H1 (cell line): ENCODE measurements around the gene NPY1R. TPM values are rescaled to one million over a fixed set of nuclear protein-coding genes. Genes with fewer than 3 reads are reported as not detected.

Experiments
- CTCF ChIA-PET: fragments of 300-600 bp; sonication (Branson Sonifier 250); formaldehyde crosslinking; loops from one replicate; lab custom pipeline; 2021; ENCODE audit not compliant: partially characterized antibody; lab: Charles Lee
- POLR2A ChIA-PET: fragments of 300-600 bp; sonication (Branson Sonifier 250); formaldehyde crosslinking; loops from one replicate; lab custom pipeline; 2021; ENCODE audit warnings: inconsistent platforms; ENCODE audit not compliant: partially characterized antibody; lab: Charles Lee
- DNase-seq, 2 experiments: peaks; one replicate each; pipeline versions ENCODE4 v3.0.0 to v3.0.0-alpha.2; 2010 to 2022; ENCODE audit warnings: low spot score in 2 of 2, low read depth in 1 of 2, mixed read lengths in 1 of 2
- FAIRE-seq: peaks from 2 replicates; lab custom pipeline; 2011; peaks lifted over from hg19 to GRCh38; lab: Jason Lieb, UNC
- H2AFZ ChIP-seq: 2 replicates; pipeline ENCODE4 v1.8.1; 2012; ENCODE audit warnings: low read length, inconsistent platforms
- H2AK5ac ChIP-seq: 2 replicates; pipeline ENCODE4 v1.6.1; 2013; ENCODE audit warnings: low read depth, low read length
- H2BK120ac ChIP-seq: replicated peaks from 2 replicates; pipeline ENCODE3; 2013; ENCODE audit warnings: low read depth, low read length, inconsistent platforms
- H2BK12ac ChIP-seq: 2 replicates; pipeline ENCODE4 v1.6.1; 2013; ENCODE audit warnings: low read depth, low read length
- H2BK15ac ChIP-seq: 2 replicates; pipeline ENCODE4 v1.6.1; 2013; ENCODE audit warnings: low read length
- H2BK20ac ChIP-seq: 2 replicates; pipeline ENCODE4 v1.6.1; 2013; ENCODE audit warnings: low read length
- H2BK5ac ChIP-seq: 2 replicates; pipeline ENCODE4 v1.6.1; 2013; ENCODE audit warnings: low read depth, low read length
- H3K14ac ChIP-seq: 2 replicates; pipeline ENCODE4 v1.6.1; 2013; ENCODE audit warnings: inconsistent platforms; ENCODE audit not compliant: insufficient read length
- H3K18ac ChIP-seq: 2 replicates; pipeline ENCODE4 v1.6.1; 2013; ENCODE audit warnings: low read length; ENCODE audit errors: extremely low read depth
- H3K23ac ChIP-seq: 2 replicates; pipeline ENCODE4 v1.6.1; 2013; ENCODE audit warnings: inconsistent platforms; ENCODE audit not compliant: insufficient read length
- H3K23me2 ChIP-seq: 2 replicates; pipeline ENCODE4 v1.6.1; 2013; ENCODE audit warnings: low read depth, low read length
- H3K27ac ChIP-seq: 2 replicates; pipeline ENCODE4 v1.6.1; 2011; ENCODE audit warnings: low read depth, low read length, inconsistent platforms
- H3K27me3 ChIP-seq, 4 experiments: replicated peaks in 1 of 4; 1 replicate in 1 of 4; 2 replicates in 3 of 4; pipeline versions ENCODE4 v1.6.1 to v1.8.1; 2011 to 2013; ENCODE audit warnings: low read length in 3 of 4, mild to moderate bottlenecking in 3 of 4, inconsistent platforms in 2 of 4, mixed read lengths in 2 of 4, moderate library complexity in 1 of 4; ENCODE audit not compliant: control insufficient read depth in 3 of 4, insufficient read depth in 3 of 4; ENCODE audit errors: extremely low read depth in 1 of 4
- H3K36me3 ChIP-seq, 4 experiments: 2 replicates each; pipeline versions ENCODE4 v1.6.1 to v1.8.1; 2011 to 2013; ENCODE audit warnings: mild to moderate bottlenecking in 4 of 4, low read length in 3 of 4, moderate library complexity in 2 of 4, control low read depth in 1 of 4, inconsistent platforms in 1 of 4; ENCODE audit not compliant: insufficient read depth in 4 of 4, control insufficient read depth in 2 of 4
- H3K4ac ChIP-seq: replicated peaks from 2 replicates; pipeline ENCODE3; 2013; ENCODE audit warnings: low read length, low read depth, mixed read lengths, inconsistent platforms; ENCODE audit not compliant: insufficient read length
- H3K4me1 ChIP-seq, 4 experiments: replicated peaks in 1 of 4; 1 replicate in 1 of 4; 2 replicates in 3 of 4; pipeline versions ENCODE4 v1.6.1 to v1.8.1; 2011 to 2013; ENCODE audit warnings: low read length in 3 of 4, inconsistent platforms in 2 of 4, mixed read lengths in 1 of 4; ENCODE audit not compliant: insufficient read depth in 4 of 4, control insufficient read depth in 3 of 4
- H3K4me2 ChIP-seq, 2 experiments: 2 replicates each; pipeline versions ENCODE4 v1.6.1 to v1.8.1; 2011 to 2013; ENCODE audit warnings: low read depth in 2 of 2, low read length in 2 of 2, control low read depth in 1 of 2, inconsistent platforms in 1 of 2, mild to moderate bottlenecking in 1 of 2; ENCODE audit not compliant: insufficient read depth in 1 of 2
- H3K4me3 ChIP-seq, 4 experiments: fragments of 200-600, 300-600 bp in 1 of 4; sonication (generic), shearing (Covaris generic), sonication (Bioruptor Twin) in 1 of 4; 2 replicates each; pipeline versions ENCODE4 v1.5.1 to v1.8.1; 2011 to 2016; ENCODE audit warnings: low read length in 4 of 4, low read depth in 3 of 4, control low read depth in 2 of 4, inconsistent platforms in 2 of 4, mild to moderate bottlenecking in 2 of 4, mixed read lengths in 1 of 4, moderate library complexity in 1 of 4; ENCODE audit not compliant: insufficient read depth in 2 of 4; ENCODE audit errors: extremely low read depth in 1 of 4
- H3K56ac ChIP-seq: replicated peaks from 2 replicates; pipeline ENCODE3; 2013; ENCODE audit warnings: low read depth, mild to moderate bottlenecking, mixed read lengths, low read length, inconsistent platforms; ENCODE audit not compliant: insufficient read length
- H3K79me1 ChIP-seq: 2 replicates; pipeline ENCODE4 v1.6.1; 2013; ENCODE audit warnings: low read depth, low read length, control low read depth
- H3K79me2 ChIP-seq, 2 experiments: 2 replicates each; pipeline versions ENCODE4 v1.6.1 to v1.8.1; 2012 to 2013; ENCODE audit warnings: low read length in 2 of 2, mild to moderate bottlenecking in 2 of 2, inconsistent platforms in 1 of 2; ENCODE audit not compliant: insufficient read depth in 2 of 2, control insufficient read depth in 1 of 2
- H3K9ac ChIP-seq, 4 experiments: replicated peaks in 1 of 4; 1 replicate in 1 of 4; 2 replicates in 3 of 4; pipeline versions ENCODE4 v1.6.1 to v1.8.1; 2011 to 2013; ENCODE audit warnings: low read depth in 3 of 4, low read length in 3 of 4, control low read depth in 2 of 4, mild to moderate bottlenecking in 2 of 4, moderate library complexity in 2 of 4, inconsistent platforms in 1 of 4; ENCODE audit errors: extremely low read depth in 1 of 4
- H3K9me3 ChIP-seq, 2 experiments: 2 replicates each; pipeline versions ENCODE4 v1.6.1 to v1.8.1; 2012 to 2013; ENCODE audit warnings: mild to moderate bottlenecking in 2 of 2, moderate library complexity in 2 of 2, control low read depth in 1 of 2, inconsistent platforms in 1 of 2, low read depth in 1 of 2, low read length in 1 of 2, mixed read lengths in 1 of 2; ENCODE audit not compliant: insufficient read depth in 2 of 2
- H4K20me1 ChIP-seq, 2 experiments: replicated peaks in 1 of 2; 2 replicates each; pipeline versions ENCODE3 to v1.8.1; 2011 to 2013; ENCODE audit warnings: inconsistent platforms in 2 of 2, low read length in 2 of 2, mild to moderate bottlenecking in 1 of 2; ENCODE audit not compliant: insufficient read depth in 2 of 2, control insufficient read depth in 1 of 2
- H4K5ac ChIP-seq: 2 replicates; pipeline ENCODE4 v1.6.1; 2013; ENCODE audit warnings: low read length, low read depth, mixed read lengths, inconsistent platforms; ENCODE audit not compliant: insufficient read length
- H4K8ac ChIP-seq: 2 replicates; pipeline ENCODE4 v1.8.0; 2013; ENCODE audit warnings: mild to moderate bottlenecking, moderate library complexity, low read length, inconsistent platforms; ENCODE audit not compliant: insufficient read depth; ENCODE audit errors: extremely low read depth
- H4K91ac ChIP-seq: replicated peaks from 2 replicates; pipeline ENCODE3; 2013; ENCODE audit warnings: low read length, mixed read lengths, inconsistent platforms; ENCODE audit not compliant: insufficient read length
- ASH2L ChIP-seq: fragments of 200-600, 300-600 bp; sonication (generic); IDR thresholded peaks from one replicate; pipeline ENCODE4 v1.7.1; 2017; ENCODE audit warnings: low read length
- CBX5 ChIP-seq: fragments of 300-800, 300-1000 bp; sonication (generic); IDR thresholded peaks from 2 replicates; pipeline ENCODE4 v1.7.1; 2016; ENCODE audit warnings: antibody characterized with exemption, low read length, low read depth
- CBX8 ChIP-seq: fragments of 300-800, 300-1000 bp; sonication (generic); IDR thresholded peaks from 2 replicates; pipeline ENCODE4 v1.7.1; 2016; ENCODE audit warnings: low read depth, low read length, borderline replicate concordance
- CEBPB ChIP-seq: IDR thresholded peaks from 2 replicates; pipeline ENCODE4 v1.6.1; 2012; ENCODE audit warnings: low read depth, low read length
- E2F6 ChIP-seq: IDR thresholded peaks from 2 replicates; pipeline ENCODE4 v1.6.1; 2012; ENCODE audit warnings: inconsistent platforms
- EZH2 ChIP-seq: fragments of 200-600 bp; sonication (generic); IDR thresholded peaks from 2 replicates; pipeline ENCODE4 v1.7.1; 2012; ENCODE audit warnings: low read depth, mild to moderate bottlenecking, moderate library complexity, low read length, inconsistent platforms; ENCODE audit not compliant: severe bottlenecking
- NRF1 ChIP-seq: IDR thresholded peaks from 2 replicates; pipeline ENCODE4 v1.6.1; 2011; ENCODE audit warnings: mild to moderate bottlenecking, low read depth, low read length, improper control_type of control experiment
- POLR2A ChIP-seq, 2 experiments: IDR thresholded peaks; 1 replicate in 1 of 2; 2 replicates in 1 of 2; pipeline ENCODE4 v1.6.1; 2011; ENCODE audit warnings: low read depth in 2 of 2, low read length in 2 of 2, mild to moderate bottlenecking in 2 of 2; ENCODE audit errors: control extremely low read depth in 1 of 2
- POLR2AphosphoS5 ChIP-seq: IDR thresholded peaks from 2 replicates; pipeline ENCODE4 v1.6.1; 2011; ENCODE audit warnings: low read depth, low read length
- RNF2 ChIP-seq: fragments of 200-900, 300-1000 bp; sonication (generic); IDR thresholded peaks from 2 replicates; pipeline ENCODE4 v1.7.1; 2016; ENCODE audit warnings: borderline replicate concordance, low read depth, mild to moderate bottlenecking, antibody characterized with exemption, low read length; ENCODE audit not compliant: poor library complexity, severe bottlenecking; ENCODE audit errors: missing control alignments
- SIN3A ChIP-seq, 2 experiments: IDR thresholded peaks in 1 of 2; conservative IDR thresholded peaks in 1 of 2; 2 replicates each; pipeline ENCODE4 v1.6.1; 2011 to 2012; ENCODE audit warnings: low read length in 2 of 2, improper control_type of control experiment in 1 of 2, low read depth in 1 of 2, mild to moderate bottlenecking in 1 of 2
- SP4 ChIP-seq: IDR thresholded peaks from 2 replicates; pipeline ENCODE4 v1.6.1; 2012; ENCODE audit warnings: low read length, inconsistent platforms
- SRF ChIP-seq: IDR thresholded peaks from 2 replicates; pipeline ENCODE4 v1.6.1; 2011; ENCODE audit warnings: mild to moderate bottlenecking, low read depth, low read length, moderate library complexity
- TAF7 ChIP-seq: optimal IDR thresholded peaks from 2 replicates; pipeline ENCODE3; 2011; ENCODE audit warnings: low read depth, mild to moderate bottlenecking, inconsistent platforms, low read length, moderate library complexity, borderline replicate concordance
- WGBS, 2 experiments: shearing (Covaris generic) in 1 of 2; methylation state at CpG; one replicate each; pipeline versions ENCODE4 v1.1.6 to v1.1.7; 2013 to 2015; ENCODE audit warnings: low lambda C conversion rate in 2 of 2, mixed read lengths in 2 of 2, inconsistent platforms in 1 of 2, low coverage in 1 of 2, missing lambda C conversion rate in 1 of 2; ENCODE audit not compliant: insufficient replicate concordance in 2 of 2, insufficient coverage in 1 of 2, insufficient read length in 1 of 2; ENCODE audit errors: extremely low coverage in 1 of 2, missing lambda C conversion rate in 1 of 2; 5-methylcytosine and 5-hydroxymethylcytosine counted together
- polyA plus RNA-seq, 7 experiments: library from polyadenylated mRNA; depleted of rRNA in 3 of 7; stranded (reverse) in 5 of 7; unstranded in 2 of 7; fragments of >200 nt in 5 of 7; fragments of 200-250 nt in 2 of 7; gene quantifications; 1 replicate in 5 of 7; 2 replicates in 1 of 7; 4 replicates in 1 of 7; pipeline versions ENCODE4 v1.2.1 to v1.2.3, GENCODE V29; 2011 to 2013; ENCODE audit warnings: missing spikeins in 2 of 7, mixed read lengths in 2 of 7
- total RNA-seq: library from RNA; stranded (reverse); fragmentation: NEBNext Ultra II Directional; extraction: Animal tissue kit (Norgen Biotek cat#: 25700); gene quantifications from 2 replicates; pipeline ENCODE4 v1.2.1, GENCODE V29; 2021

Gene NPY1R
- total and polyA plus RNA-seq, 2 of the 8 experiments (the other 6 are each of a cell fraction or from before 2014, with no cell fraction given), result 5.9 to 6.3 TPM

GRCh38 chr4:163353054-163353453 lies 20.7 kb upstream of the NPY1R start:
- peak overlapping the region; percentile 86; the same call in 1 of the 2 replicates for H2AFZ ChIP-seq
- H2BK15ac ChIP-seq, result no peak overlapping the region
- H3K4me1 ChIP-seq, result no peaks in the 10 kb centered on the region
- no peaks in the 10 kb centered on the region for H3K36me3 ChIP-seq
- no peak overlapping the region for H3K4me2 ChIP-seq
- H3K27me3 ChIP-seq, result no peaks in the 10 kb centered on the region
- 84% methylated on average over 3 of the region's 3 CpGs; no CpG with 5 or more reads in 1 of the 2 experiments for WGBS, 2 experiments
- H3K79me2 ChIP-seq, result no peaks in the 10 kb centered on the region
- no peak overlapping the region for H3K18ac ChIP-seq
- H2AK5ac ChIP-seq, result no peak overlapping the region
- H4K20me1 ChIP-seq, result no peaks in the 10 kb centered on the region
- H2BK120ac ChIP-seq, result no peak overlapping the region
- H2BK5ac ChIP-seq, result no peak overlapping the region
- no peaks in the 10 kb centered on the region for H3K23me2 ChIP-seq
- DNase-seq, result no peak
- no peak overlapping the region for H3K14ac ChIP-seq
- ChIA-PET POLR2A (no interaction called here), CTCF (no interaction called here)
- H3K4ac ChIP-seq, result no peak overlapping the region
- H4K8ac ChIP-seq, result no peak overlapping the region
- FAIRE-seq, result no peak
- H3K27ac ChIP-seq, result no peak overlapping the region
- no peak for TF ChIP-seq NRF1
- TF ChIP-seq TAF7, result no peak
- TF ChIP-seq CBX8, result no peak
- no peak for TF ChIP-seq SP4
- no peak for TF ChIP-seq EZH2
- TF ChIP-seq POLR2A (IDR thresholded peaks at IDR 0.05; ENCODE audit: control extremely low read depth in 1 of 2, low read depth in 2 of 2, low read length in 2 of 2), result no peak
- TF ChIP-seq RNF2, result no peak
- no peak for TF ChIP-seq SRF
- no peak for TF ChIP-seq SIN3A (conservative IDR thresholded peaks at IDR 0.05 in 1 of 2, IDR thresholded peaks at IDR 0.05 in 1 of 2; ENCODE audit: low read depth in 1 of 2, low read length in 2 of 2)
- TF ChIP-seq CEBPB, result no peak
- TF ChIP-seq ASH2L, result no peak
- no peak for TF ChIP-seq E2F6
- TF ChIP-seq POLR2AphosphoS5, result no peak
- TF ChIP-seq CBX5, result no peak
- no peaks in the 10 kb centered on the region for H3K9me3 ChIP-seq
- H2BK12ac ChIP-seq, result no peak overlapping the region
- no peak overlapping the region for H3K9ac ChIP-seq
- no peak overlapping the region for H3K23ac ChIP-seq
- H2BK20ac ChIP-seq, result no peak overlapping the region
- no peak overlapping the region for H3K4me3 ChIP-seq
- H3K56ac ChIP-seq, result no peak overlapping the region
- H4K5ac ChIP-seq, result no peak overlapping the region
- H3K79me1 ChIP-seq, result no peaks in the 10 kb centered on the region
- H4K91ac ChIP-seq, result no peak overlapping the region
